B cell (primary cell): Measurements from ENCODE around the gene TRIM51G. TPM values are rescaled to one million over a fixed set of nuclear protein-coding genes. Genes with fewer than 3 reads are reported as not detected.
"Not testable (repeated sequence)": the region's sequence is repeated elsewhere in the genome, so short reads cannot be mapped to it uniquely, and the experiment has no call there.

ENCODE experiments used
- ATAC-seq: fragments of 200-7000 bp; cut with Tn5 transposase; one replicate; pipeline ENCODE4 v1.10.0; 2021; ENCODE audit warnings: low read depth, mild to moderate bottlenecking, moderate number of reproducible peaks, moderate library complexity
- CTCF ChIA-PET: fragments of 350-600 bp; sonication (Branson Sonifier 250); formaldehyde crosslinking; loops from one replicate; lab custom pipeline; 2021; ENCODE audit warnings: antibody characterized with exemption, inconsistent platforms; lab: Charles Lee
- POLR2A ChIA-PET: fragments of 350-600 bp; sonication (Branson Sonifier 250); formaldehyde crosslinking; loops from one replicate; lab custom pipeline; 2021; ENCODE audit warnings: antibody characterized with exemption; lab: Charles Lee
- DNase-seq: peaks from one replicate; pipeline ENCODE4 v3.0.0; 2013
- H2AFZ ChIP-seq: 2 replicates; pipeline ENCODE4 v1.6.1; 2012; ENCODE audit warnings: mild to moderate bottlenecking, low read depth, low read length; ENCODE audit not compliant: insufficient read depth, poor library complexity, severe bottlenecking
- H3K27ac ChIP-seq, 2 donors: 1 replicate in 1 of 2; 2 replicates in 1 of 2; pipeline ENCODE4 v1.5.1; 2012 to 2013; ENCODE audit warnings: low read length in 2 of 2, mild to moderate bottlenecking in 2 of 2, moderate library complexity in 1 of 2
- H3K27me3 ChIP-seq, 4 experiments: fragments of 200-600 bp in 1 of 4; sonication (generic) in 1 of 4; replicated peaks in 1 of 4; 1 replicate in 2 of 4; 2 replicates in 2 of 4; pipeline versions ENCODE4 v1.6.1 to v1.7.0; 2013 to 2016; ENCODE audit warnings: low read length in 3 of 4, mild to moderate bottlenecking in 2 of 4, mixed read lengths in 1 of 4, moderate library complexity in 1 of 4; ENCODE audit not compliant: insufficient read depth in 4 of 4, control insufficient read depth in 3 of 4; ENCODE audit errors: control extremely low read depth in 1 of 4
- H3K36me3 ChIP-seq, 2 experiments: replicated peaks in 1 of 2; 1 replicate in 1 of 2; 2 replicates in 1 of 2; pipeline versions ENCODE4 v1.6.1 to v1.7.1; 2013; ENCODE audit warnings: low read length in 1 of 2; ENCODE audit not compliant: insufficient read depth in 2 of 2, control insufficient read depth in 1 of 2; ENCODE audit errors: control extremely low read depth in 1 of 2, extremely low read depth in 1 of 2
- H3K4me1 ChIP-seq, 2 donors: fragments of 200-600 bp in 1 of 2; sonication (generic) in 1 of 2; 1 replicate in 1 of 2; 2 replicates in 1 of 2; pipeline versions ENCODE4 v1.5.1 to v1.6.1; 2013 to 2017; ENCODE audit warnings: low read length in 2 of 2; ENCODE audit not compliant: control insufficient read depth in 2 of 2, insufficient read depth in 2 of 2
- H3K4me2 ChIP-seq: replicated peaks from 2 replicates; pipeline ENCODE3; 2012; ENCODE audit warnings: mild to moderate bottlenecking, low read depth, low read length; ENCODE audit not compliant: poor library complexity, severe bottlenecking
- H3K4me3 ChIP-seq, 5 experiments: fragments of 200-600 bp in 1 of 5; sonication (generic) in 1 of 5; 1 replicate in 3 of 5; 2 replicates in 2 of 5; pipeline versions ENCODE4 v1.5.1 to v1.7.0; 2011 to 2016; ENCODE audit warnings: low read length in 4 of 5, mild to moderate bottlenecking in 4 of 5, low read depth in 2 of 5, control low read depth in 1 of 5, moderate library complexity in 1 of 5; ENCODE audit not compliant: insufficient read depth in 1 of 5; ENCODE audit errors: control extremely low read depth in 1 of 5, extremely low read depth in 1 of 5
- H3K79me2 ChIP-seq: fragments of 200-600 bp; sonication (generic); one replicate; pipeline ENCODE4 v1.6.0; 2016; ENCODE audit warnings: low read length; ENCODE audit not compliant: control insufficient read depth, insufficient read depth
- H3K9ac ChIP-seq: fragments of 200-600 bp; sonication (generic); 2 replicates; pipeline ENCODE4 v1.6.1; 2017; ENCODE audit warnings: mild to moderate bottlenecking, low read length, moderate library complexity
- H3K9me3 ChIP-seq, 3 donors: one replicate each; pipeline versions ENCODE4 v1.6.1 to v1.7.1; 2013; ENCODE audit warnings: low read length in 2 of 3; ENCODE audit not compliant: control insufficient read depth in 2 of 3, insufficient read depth in 1 of 3; ENCODE audit errors: control extremely low read depth in 1 of 3
- H4K20me1 ChIP-seq: 2 replicates; pipeline ENCODE4 v1.6.0; 2012; ENCODE audit warnings: mild to moderate bottlenecking, low read length; ENCODE audit not compliant: insufficient read depth, control insufficient read depth, poor library complexity, severe bottlenecking
- H3K27ac Mint-ChIP-seq: one replicate; pipeline ENCODE4 v1.8.0; 2021; ENCODE audit warnings: mixed read lengths
- H3K27me3 Mint-ChIP-seq: one replicate; pipeline ENCODE4 v1.8.0; 2021; ENCODE audit warnings: mixed read lengths
- H3K4me1 Mint-ChIP-seq: one replicate; pipeline ENCODE4 v1.8.0; 2021; ENCODE audit warnings: mixed read lengths
- H3K4me3 Mint-ChIP-seq: one replicate; pipeline ENCODE4 v1.8.0; 2021; ENCODE audit warnings: mixed read lengths
- H3K9me3 Mint-ChIP-seq: one replicate; pipeline ENCODE4 v1.8.0; 2022; ENCODE audit warnings: mixed read lengths; ENCODE audit not compliant: insufficient read depth
- whole genome bisulfite sequencing: methylation state at CpG from one replicate; pipeline ENCODE4 v1.1.5; 2013; ENCODE audit warnings: missing lambda C conversion rate; ENCODE audit not compliant: insufficient coverage; 5-methylcytosine and 5-hydroxymethylcytosine counted together
- intact Hi-C: fragments of 100-400 bp; cut with micrococcal nuclease; formaldehyde crosslinking; loops from one replicate; pipeline ENCODE4 v1.10.0; 2022
- polyA plus RNA-seq: library from polyadenylated mRNA; depleted of rRNA; stranded (reverse); fragments of >200 nt; gene quantifications from 2 replicates; pipeline ENCODE4 v1.2.3, GENCODE V29; 2012
- total RNA-seq, 2 donors: library from RNA; stranded (reverse); fragments of 120-200 nt in 1 of 2; gene quantifications; 1 replicate in 1 of 2; 2 replicates in 1 of 2; pipeline versions ENCODE4 v1.2.3 to v1.2.4, GENCODE V29; 2013 to 2022

TRIM51G gene
- total and polyA plus RNA-seq, 2 donors (not counting 1 experiment from before 2014, with no cell fraction given): not detected

DNA sequence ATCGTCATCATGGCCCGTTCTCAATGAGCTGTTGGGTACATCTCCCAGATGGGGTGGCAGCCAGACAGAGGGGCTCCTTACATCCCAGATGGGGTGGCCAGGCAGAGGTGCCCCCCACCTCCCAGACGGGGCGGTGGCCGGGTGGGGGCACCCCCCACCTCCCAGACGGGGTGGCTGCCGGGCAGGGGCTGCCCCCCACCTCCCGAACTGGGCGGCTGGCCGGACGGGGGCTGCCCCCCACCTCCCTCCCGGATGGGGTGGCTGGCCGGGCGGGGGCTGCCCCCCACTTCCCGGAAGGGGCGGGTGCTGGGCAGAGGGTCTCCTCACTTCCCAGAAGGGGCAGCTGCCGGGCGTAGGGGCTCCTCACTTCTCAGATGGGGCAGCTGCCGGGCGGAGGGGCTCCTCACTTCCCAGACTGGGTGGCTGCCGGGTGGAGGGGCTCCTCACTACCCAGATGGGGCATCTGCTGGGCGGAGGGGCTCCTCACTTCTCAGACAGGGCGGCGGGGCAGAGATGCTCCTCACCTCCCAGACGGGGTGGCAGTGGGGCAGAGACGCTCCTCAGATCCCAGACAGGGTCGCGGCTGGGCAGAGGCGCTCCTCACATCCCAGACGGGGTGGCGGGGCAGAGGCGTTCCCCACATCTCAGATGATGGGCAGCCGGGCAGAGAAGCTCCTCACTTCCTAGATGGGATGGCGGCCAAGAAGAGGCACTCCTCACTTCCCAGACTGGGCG lies 28.2 kb downstream of the TRIM51G start:
- H3K4me3 Mint-ChIP-seq, intact Hi-C loops, H3K9me3 ChIP-seq, ATAC-seq, H3K79me2 ChIP-seq, H3K27me3 ChIP-seq, H3K4me1 ChIP-seq, CTCF ChIA-PET, H4K20me1 ChIP-seq, H3K27ac Mint-ChIP-seq, H3K4me2 ChIP-seq, H3K36me3 ChIP-seq, POLR2A ChIA-PET, H3K27ac ChIP-seq, H3K27me3 Mint-ChIP-seq, H3K9me3 Mint-ChIP-seq, H3K4me3 ChIP-seq, H3K9ac ChIP-seq, DNase-seq, H3K4me1 Mint-ChIP-seq, H2AFZ ChIP-seq: not testable (repeated sequence)
- WGBS: 88% methylated on average over 29 of the region's 35 CpGs

DNA sequence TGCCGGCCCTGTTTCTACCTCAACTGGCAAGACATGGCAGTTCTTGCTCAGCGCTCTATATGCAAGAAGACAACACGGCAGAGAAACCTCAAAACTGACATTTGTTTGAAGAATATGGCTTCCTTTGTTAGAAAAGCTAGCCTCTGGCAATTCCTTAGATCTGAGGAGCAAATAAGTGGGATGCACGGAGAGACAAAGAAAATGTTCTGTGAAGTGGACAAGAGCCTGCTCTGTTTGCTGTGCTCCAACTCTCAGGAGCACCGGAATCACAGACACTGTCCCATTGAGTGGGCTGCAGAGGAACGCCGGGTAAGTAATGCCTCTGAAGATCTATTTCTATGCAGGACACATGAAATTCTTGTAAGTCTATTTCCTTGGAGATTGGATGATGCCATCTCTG lies 37.9 kb downstream of the TRIM51G start:
- H3K4me1 Mint-ChIP-seq, H3K27me3 Mint-ChIP-seq, H3K4me1 ChIP-seq, H3K27ac ChIP-seq, H3K4me3 Mint-ChIP-seq, H3K4me3 ChIP-seq, H3K79me2 ChIP-seq, H3K27ac Mint-ChIP-seq, H2AFZ ChIP-seq, DNase-seq, H3K9me3 ChIP-seq, intact Hi-C loops, H3K4me2 ChIP-seq, POLR2A ChIA-PET, H3K27me3 ChIP-seq, H4K20me1 ChIP-seq, H3K9ac ChIP-seq, H3K9me3 Mint-ChIP-seq, CTCF ChIA-PET, ATAC-seq, H3K36me3 ChIP-seq: not testable (repeated sequence)
- WGBS: 93% methylated on average over 6 of the region's 7 CpGs

Other genes with a start within 250 kb of the TRIM51G start
- not detected in 2 replicates for gene TRIM49B, start 44.9 kb upstream of the TRIM51G start, total RNA-seq
- gene TRIM49B, start 44.9 kb upstream of the TRIM51G start, polyA plus RNA-seq: not detected in 2 replicates
- not detected in 2 replicates for gene TRIM64C, start 75.2 kb upstream of the TRIM51G start, total RNA-seq
- gene TRIM64C, start 75.2 kb upstream of the TRIM51G start, polyA plus RNA-seq: not detected in 2 replicates
- not detected in 2 replicates for gene FOLH1, start 224.7 kb upstream of the TRIM51G start, total RNA-seq
- not detected in 2 replicates for gene FOLH1, start 224.7 kb upstream of the TRIM51G start, polyA plus RNA-seq